Measurements from ENCODE around the gene MUC6.

The MUC6 gene

DNA sequence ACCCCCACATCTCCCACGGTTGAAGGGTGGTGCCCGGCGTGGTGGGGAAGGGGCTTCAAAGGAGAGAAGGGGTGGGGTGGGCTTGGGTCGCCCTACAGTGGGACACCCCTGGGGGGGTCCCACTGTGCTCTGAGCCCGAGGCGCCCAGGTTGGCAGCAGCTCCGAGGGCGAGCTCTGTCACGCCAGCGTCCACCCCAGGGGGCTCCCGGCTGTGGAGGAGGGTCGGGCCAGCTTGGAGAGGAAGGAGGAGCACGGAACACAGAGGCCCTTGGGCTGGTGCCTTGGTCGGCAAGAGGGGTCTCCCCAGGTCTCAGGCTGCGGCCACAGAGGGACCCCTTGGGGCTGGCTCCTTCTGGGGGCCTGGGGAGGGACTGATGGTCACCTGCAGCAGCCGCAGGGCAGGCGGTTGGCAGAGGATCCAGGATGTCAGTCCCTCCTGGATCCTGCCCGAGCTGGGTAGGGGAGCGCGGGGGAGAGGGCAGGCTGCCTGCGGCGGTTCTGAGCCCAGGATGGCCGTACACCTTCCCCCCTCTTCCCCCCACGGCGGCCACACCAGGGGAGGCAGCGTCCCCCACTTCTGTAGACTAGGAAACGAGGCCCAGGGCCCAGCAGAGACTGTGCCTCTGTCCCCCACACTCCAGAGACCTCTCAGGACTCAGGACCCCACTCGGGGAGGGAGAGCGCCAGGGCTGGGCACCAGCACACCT is 788 bp downstream of the MUC6 start:
- H3K27me3 ChIP-seq (ENCODE audit: control insufficient read depth in 2 of 2, insufficient read depth in 2 of 2, low read length in 2 of 2) = peaks cover 0 to 2% of the 10 kb centered on the region in 2 donors
- no peak overlapping the region for H3K4me3 ChIP-seq (ENCODE audit: low read length in 2 of 2)
- H3K4me1 ChIP-seq (ENCODE audit: control insufficient read depth in 2 of 2, insufficient read depth in 2 of 2, low read length in 2 of 2) = no peaks in the 10 kb centered on the region

DNA sequence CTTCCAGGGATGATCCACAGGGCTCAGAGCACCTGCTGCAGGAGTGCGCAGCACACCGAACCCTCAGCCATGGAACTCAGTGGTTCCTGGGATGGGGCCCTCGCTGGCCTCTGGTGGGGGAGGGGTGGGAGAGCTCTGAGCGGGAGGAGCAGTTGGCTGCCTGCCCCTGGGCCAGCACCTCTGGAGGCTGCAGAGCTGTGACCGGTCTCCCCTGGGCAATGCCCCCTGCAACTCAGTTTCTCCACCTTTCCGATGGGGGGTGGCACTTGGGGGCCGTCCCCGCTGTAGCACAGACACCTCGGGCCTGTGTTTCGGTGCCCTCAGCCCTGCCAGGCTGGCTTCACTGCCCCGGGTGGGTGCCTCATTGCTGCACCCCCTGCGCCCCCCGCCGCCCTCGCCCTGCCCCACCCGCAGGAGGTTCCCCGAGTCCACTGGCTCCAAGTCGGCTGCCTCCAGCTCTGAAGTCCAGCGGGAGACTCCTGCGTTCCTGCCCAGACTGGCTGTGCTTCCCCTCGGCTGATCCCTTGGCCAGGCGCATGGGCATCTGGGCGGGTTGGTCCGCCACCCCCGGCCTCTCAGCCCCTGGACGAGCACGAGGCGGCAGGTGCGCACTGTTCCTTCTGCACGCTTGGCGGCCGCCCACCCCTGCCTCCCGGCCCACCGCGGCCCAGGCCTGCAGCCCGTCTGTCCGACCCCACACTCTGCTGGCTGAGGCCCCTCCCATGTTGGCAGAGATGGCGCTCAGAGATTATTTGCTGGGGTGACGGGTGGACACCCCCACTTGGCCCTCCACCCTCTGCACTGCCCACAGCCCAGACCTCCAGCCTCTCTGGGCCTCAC is 1.8 kb downstream of the MUC6 start:
- Histone ChIP-seq H3K36me3 (ENCODE audit: control insufficient read depth in 2 of 2, insufficient read depth in 2 of 2, low read length in 2 of 2) (no peaks in the 10 kb centered on the region), H3K4me1 (ENCODE audit: control insufficient read depth in 2 of 2, insufficient read depth in 2 of 2, low read length in 2 of 2) (no peaks in the 10 kb centered on the region), H3K9ac (ENCODE audit: low read depth in 1 of 2, low read length in 2 of 2) (no peak overlapping the region), H3K9me3 (ENCODE audit: control insufficient read depth in 2 of 2, low read length in 2 of 2) (no peaks in the 10 kb centered on the region), H3K27ac (ENCODE audit: low read depth in 2 of 2, low read length in 2 of 2) (no peak overlapping the region), H3K27me3 (ENCODE audit: control insufficient read depth in 2 of 2, insufficient read depth in 2 of 2, low read length in 2 of 2) (no peaks in the 10 kb centered on the region), H3K4me3 (ENCODE audit: low read length in 2 of 2) (no peak overlapping the region)

More for the DNA sequence above, 788 bp downstream of the MUC6 start:
- Histone ChIP-seq H3K9ac (ENCODE audit: low read depth in 1 of 2, low read length in 2 of 2) (no peak overlapping the region), H3K36me3 (ENCODE audit: control insufficient read depth in 2 of 2, insufficient read depth in 2 of 2, low read length in 2 of 2) (no peaks in the 10 kb centered on the region), H3K27ac (ENCODE audit: low read depth in 2 of 2, low read length in 2 of 2) (no peak overlapping the region), H3K9me3 (ENCODE audit: control insufficient read depth in 2 of 2, low read length in 2 of 2) (no peaks in the 10 kb centered on the region)

GRCh38 chr11:1034001-1034400 is 2.5 kb downstream of the MUC6 start:
- H3K9me3 ChIP-seq (ENCODE audit: control insufficient read depth in 2 of 2, low read length in 2 of 2) = no peaks in the 10 kb centered on the region
- H3K27ac ChIP-seq (ENCODE audit: low read depth in 2 of 2, low read length in 2 of 2) = no peak overlapping the region
- no peaks in the 10 kb centered on the region for H3K36me3 ChIP-seq (ENCODE audit: control insufficient read depth in 2 of 2, insufficient read depth in 2 of 2, low read length in 2 of 2)
- no peak overlapping the region for H3K9ac ChIP-seq (ENCODE audit: low read depth in 1 of 2, low read length in 2 of 2)
- H3K4me1 ChIP-seq (ENCODE audit: control insufficient read depth in 2 of 2, insufficient read depth in 2 of 2, low read length in 2 of 2) = no peaks in the 10 kb centered on the region
- H3K27me3 ChIP-seq (ENCODE audit: control insufficient read depth in 2 of 2, insufficient read depth in 2 of 2, low read length in 2 of 2) = no peaks in the 10 kb centered on the region
- no peak overlapping the region for H3K4me3 ChIP-seq (ENCODE audit: low read length in 2 of 2)

DNA sequence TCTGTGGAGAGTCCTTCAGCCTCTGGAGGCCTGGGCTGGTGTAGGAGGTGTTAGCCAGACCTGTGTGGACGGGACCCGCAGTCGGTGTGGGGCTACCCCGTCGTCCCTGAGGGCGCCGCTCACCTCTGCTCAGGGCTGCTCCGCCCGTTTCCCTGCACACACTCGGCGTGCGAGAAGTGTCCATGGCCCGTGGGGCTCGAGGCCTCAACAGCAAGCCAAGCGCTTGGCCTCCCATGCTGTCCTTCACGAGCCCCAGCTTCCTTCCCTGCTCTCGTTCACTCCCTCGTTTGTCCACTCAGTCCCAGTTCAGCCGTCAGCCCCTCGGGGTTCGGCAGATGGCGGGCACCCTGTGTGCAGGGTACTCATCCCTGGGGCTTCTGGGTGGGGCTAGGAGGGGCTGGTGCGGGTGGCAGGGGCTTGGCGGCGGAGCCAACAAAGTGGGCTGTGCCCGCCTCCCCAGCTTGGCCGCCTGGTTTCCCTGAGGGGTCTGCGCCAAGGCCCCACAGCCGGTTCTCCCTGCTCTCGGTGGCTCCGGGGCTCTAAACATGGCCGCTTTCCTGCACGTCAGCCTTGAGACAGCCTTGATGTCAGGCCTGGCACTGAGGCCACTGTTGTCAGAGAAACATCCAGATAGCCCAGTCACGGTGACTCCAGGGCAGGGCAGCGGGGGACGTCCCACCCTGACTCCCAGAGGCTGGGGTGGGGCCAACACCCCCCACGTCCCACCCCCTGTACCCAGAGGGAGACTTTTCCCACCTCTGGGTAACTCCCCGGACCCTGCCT is 3.3 kb downstream of the MUC6 start:
- no peaks in the 10 kb centered on the region for H3K9me3 ChIP-seq (ENCODE audit: control insufficient read depth in 2 of 2, low read length in 2 of 2)
- H3K36me3 ChIP-seq (ENCODE audit: control insufficient read depth in 2 of 2, insufficient read depth in 2 of 2, low read length in 2 of 2) = no peaks in the 10 kb centered on the region
- H3K4me3 ChIP-seq (ENCODE audit: low read length in 2 of 2) = no peak overlapping the region
- H3K9ac ChIP-seq (ENCODE audit: low read depth in 1 of 2, low read length in 2 of 2) = no peak overlapping the region
- H3K27ac ChIP-seq (ENCODE audit: low read depth in 2 of 2, low read length in 2 of 2) = no peak overlapping the region
- no peaks in the 10 kb centered on the region for H3K27me3 ChIP-seq (ENCODE audit: control insufficient read depth in 2 of 2, insufficient read depth in 2 of 2, low read length in 2 of 2)
- H3K4me1 ChIP-seq (ENCODE audit: control insufficient read depth in 2 of 2, insufficient read depth in 2 of 2, low read length in 2 of 2) = no peaks in the 10 kb centered on the region

DNA sequence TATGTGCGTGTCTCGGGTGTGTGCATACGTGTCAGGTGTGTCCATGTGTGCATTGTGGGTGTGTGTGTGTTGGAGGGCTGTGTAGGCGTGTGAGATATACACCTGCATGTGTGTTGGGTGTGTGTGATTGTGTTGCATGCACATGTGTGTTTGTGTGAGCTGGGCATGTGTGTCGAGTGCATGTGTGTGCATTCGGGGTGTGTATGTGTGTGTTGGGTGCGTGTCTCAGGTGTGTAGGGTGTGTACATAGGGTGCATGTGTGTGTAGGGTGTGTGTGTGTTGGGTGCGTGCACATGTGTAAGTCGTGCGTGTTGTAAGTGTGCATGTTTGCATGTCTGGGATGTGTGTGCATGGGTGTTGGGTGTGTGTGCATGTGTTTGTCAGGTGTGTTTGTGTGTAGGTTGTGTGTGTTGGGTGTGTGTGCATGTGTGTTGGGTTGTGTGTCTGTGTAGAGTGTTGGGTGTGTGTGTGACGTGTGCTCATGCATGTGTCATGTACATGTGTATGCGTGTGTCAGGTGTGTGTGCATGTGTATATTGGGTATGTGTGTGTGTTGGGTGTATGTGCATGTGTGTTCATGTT is 4.1 kb downstream of the MUC6 start:
- Histone ChIP-seq H3K27me3 (ENCODE audit: control insufficient read depth in 2 of 2, insufficient read depth in 2 of 2, low read length in 2 of 2) (no peaks in the 10 kb centered on the region), H3K27ac (ENCODE audit: low read depth in 2 of 2, low read length in 2 of 2) (no peak overlapping the region), H3K9me3 (ENCODE audit: control insufficient read depth in 2 of 2, low read length in 2 of 2) (no peaks in the 10 kb centered on the region), H3K4me3 (ENCODE audit: low read length in 2 of 2) (no peak overlapping the region), H3K4me1 (ENCODE audit: control insufficient read depth in 2 of 2, insufficient read depth in 2 of 2, low read length in 2 of 2) (no peaks in the 10 kb centered on the region), H3K36me3 (ENCODE audit: control insufficient read depth in 2 of 2, insufficient read depth in 2 of 2, low read length in 2 of 2) (no peaks in the 10 kb centered on the region), H3K9ac (ENCODE audit: low read depth in 1 of 2, low read length in 2 of 2) (no peak overlapping the region)

- Histone ChIP-seq H3K4me1 (ENCODE audit: control insufficient read depth in 2 of 2, insufficient read depth in 2 of 2, low read length in 2 of 2) (no peaks in the 10 kb centered on the region), H3K9ac (ENCODE audit: low read depth in 1 of 2, low read length in 2 of 2) (no peak overlapping the region), H3K4me3 (ENCODE audit: low read length in 2 of 2) (no peak overlapping the region), H3K9me3 (ENCODE audit: control insufficient read depth in 2 of 2, low read length in 2 of 2) (no peaks in the 10 kb centered on the region), H3K36me3 (ENCODE audit: control insufficient read depth in 2 of 2, insufficient read depth in 2 of 2, low read length in 2 of 2) (no peaks in the 10 kb centered on the region), H3K27ac (ENCODE audit: low read depth in 2 of 2, low read length in 2 of 2) (no peak overlapping the region), H3K27me3 (ENCODE audit: control insufficient read depth in 2 of 2, insufficient read depth in 2 of 2, low read length in 2 of 2) (no peaks in the 10 kb centered on the region)
These were observed 5.2 kb downstream of the MUC6 start for GRCh38 chr11:1031121-1031899.

DNA sequence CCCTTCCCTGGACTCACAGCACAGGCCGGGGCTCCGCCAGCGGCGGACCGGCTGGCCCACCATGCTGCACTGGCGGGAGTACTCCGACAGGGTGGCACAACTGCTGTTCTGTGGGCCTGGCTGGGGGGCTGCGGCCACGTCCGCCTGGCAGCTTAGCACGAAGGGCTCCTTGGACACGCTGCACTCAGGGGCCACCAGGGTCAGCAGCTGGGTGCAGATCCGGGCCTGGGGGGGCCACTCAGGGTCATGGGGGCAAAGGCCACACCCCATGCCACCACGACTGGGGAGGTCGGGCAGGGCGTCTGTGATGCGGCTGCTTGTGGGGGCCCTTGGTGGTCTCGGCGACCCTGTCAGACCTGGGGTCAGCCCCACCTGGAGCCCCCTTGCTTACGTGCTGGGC is 6.0 kb downstream of the MUC6 start:
- H3K27me3 ChIP-seq (ENCODE audit: control insufficient read depth in 2 of 2, insufficient read depth in 2 of 2, low read length in 2 of 2) = no peaks in the 10 kb centered on the region
- no peak overlapping the region for H3K27ac ChIP-seq (ENCODE audit: low read depth in 2 of 2, low read length in 2 of 2)
- H3K36me3 ChIP-seq (ENCODE audit: control insufficient read depth in 2 of 2, insufficient read depth in 2 of 2, low read length in 2 of 2) = no peaks in the 10 kb centered on the region
- no peak overlapping the region for H3K9ac ChIP-seq (ENCODE audit: low read depth in 1 of 2, low read length in 2 of 2)
- H3K4me1 ChIP-seq (ENCODE audit: control insufficient read depth in 2 of 2, insufficient read depth in 2 of 2, low read length in 2 of 2) = no peaks in the 10 kb centered on the region
- no peak overlapping the region for H3K4me3 ChIP-seq (ENCODE audit: low read length in 2 of 2)
- H3K9me3 ChIP-seq (ENCODE audit: control insufficient read depth in 2 of 2, low read length in 2 of 2) = no peaks in the 10 kb centered on the region

- Histone ChIP-seq H3K4me3 (ENCODE audit: low read length in 2 of 2) (no peak overlapping the region), H3K36me3 (ENCODE audit: control insufficient read depth in 2 of 2, insufficient read depth in 2 of 2, low read length in 2 of 2) (no peaks in the 10 kb centered on the region), H3K4me1 (ENCODE audit: control insufficient read depth in 2 of 2, insufficient read depth in 2 of 2, low read length in 2 of 2) (no peaks in the 10 kb centered on the region), H3K27ac (ENCODE audit: low read depth in 2 of 2, low read length in 2 of 2) (no peak overlapping the region), H3K27me3 (ENCODE audit: control insufficient read depth in 2 of 2, insufficient read depth in 2 of 2, low read length in 2 of 2) (no peaks in the 10 kb centered on the region), H3K9ac (ENCODE audit: low read depth in 1 of 2, low read length in 2 of 2) (no peak overlapping the region), H3K9me3 (ENCODE audit: control insufficient read depth in 2 of 2, low read length in 2 of 2) (no peaks in the 10 kb centered on the region)
These were observed 6.4 kb downstream of the MUC6 start for GRCh38 chr11:1030086-1030485.

DNA sequence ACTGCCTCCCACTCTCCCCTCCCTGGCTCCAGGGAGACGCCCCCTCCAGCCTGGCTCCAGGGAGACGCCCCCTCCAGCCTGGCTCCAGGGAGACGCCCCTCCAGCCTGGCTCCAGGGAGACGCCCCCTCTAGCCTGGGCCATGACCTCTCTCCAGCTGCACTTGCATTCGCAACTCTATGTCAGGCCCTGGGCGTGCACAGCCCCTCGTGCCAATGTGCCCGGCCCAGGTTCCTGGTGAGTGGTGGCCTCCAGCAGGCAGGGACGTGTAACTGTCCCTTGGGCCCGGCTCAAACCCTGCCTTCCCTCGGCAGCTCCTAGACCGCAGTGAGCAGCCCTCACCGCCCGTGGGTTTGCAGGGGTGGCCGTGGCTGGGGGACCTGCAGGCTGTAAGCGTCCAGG is 6.9 kb downstream of the MUC6 start:
- Histone ChIP-seq H3K36me3 (ENCODE audit: control insufficient read depth in 2 of 2, insufficient read depth in 2 of 2, low read length in 2 of 2) (no peaks in the 10 kb centered on the region), H3K9me3 (ENCODE audit: control insufficient read depth in 2 of 2, low read length in 2 of 2) (no peaks in the 10 kb centered on the region), H3K9ac (ENCODE audit: low read depth in 1 of 2, low read length in 2 of 2) (no peak overlapping the region)

More for the DNA sequence above, 6.9 kb downstream of the MUC6 start:
- Histone ChIP-seq H3K27ac (ENCODE audit: low read depth in 2 of 2, low read length in 2 of 2) (no peak overlapping the region), H3K4me1 (ENCODE audit: control insufficient read depth in 2 of 2, insufficient read depth in 2 of 2, low read length in 2 of 2) (no peaks in the 10 kb centered on the region), H3K4me3 (ENCODE audit: low read length in 2 of 2) (no peak overlapping the region), H3K27me3 (ENCODE audit: control insufficient read depth in 2 of 2, insufficient read depth in 2 of 2, low read length in 2 of 2) (no peaks in the 10 kb centered on the region)

Data from mucosa of rectum (tissue), 2 donors.